Osteoblast (primary cell): Measurements from ENCODE around the gene RADIL. TPM values are rescaled to one million over a fixed set of nuclear protein-coding genes. Genes with fewer than 3 reads are reported as not detected.
A peak's percentile ranks its signal among the peaks of the same experiment; 100 is the strongest.

ENCODE experiments used
- DNase-seq: peaks from one replicate; pipeline ENCODE4 v3.0.0; 2011; ENCODE audit warnings: low spot score, mixed read lengths; ENCODE audit not compliant: insufficient read length; ENCODE audit errors: missing footprints
- H2AFZ ChIP-seq: 2 replicates; pipeline ENCODE4 v1.6.0; 2011; ENCODE audit warnings: mild to moderate bottlenecking, low read length
- H3K27ac ChIP-seq: 2 replicates; pipeline ENCODE4 v1.5.1; 2011; ENCODE audit warnings: mild to moderate bottlenecking, low read depth, low read length, moderate library complexity
- H3K27me3 ChIP-seq: 2 replicates; pipeline ENCODE4 v1.6.0; 2012; ENCODE audit warnings: mild to moderate bottlenecking, control low read depth, inconsistent platforms, low read length, moderate library complexity; ENCODE audit not compliant: insufficient read depth
- H3K36me3 ChIP-seq: 2 replicates; pipeline ENCODE4 v1.5.1; 2011; ENCODE audit warnings: mild to moderate bottlenecking, low read length, control low read depth, moderate library complexity; ENCODE audit not compliant: insufficient read depth
- H3K4me1 ChIP-seq: 2 replicates; pipeline ENCODE4 v1.5.1; 2011; ENCODE audit warnings: mild to moderate bottlenecking, low read length, control low read depth, moderate library complexity; ENCODE audit not compliant: insufficient read depth
- H3K4me2 ChIP-seq: 2 replicates; pipeline ENCODE4 v1.6.0; 2011; ENCODE audit warnings: mild to moderate bottlenecking, low read length; ENCODE audit not compliant: insufficient read depth
- H3K4me3 ChIP-seq: fragments of 200-600 bp; sonication (generic); 3 replicates; pipeline ENCODE4 v1.5.1; 2012; ENCODE audit warnings: mild to moderate bottlenecking, low read length, inconsistent platforms; ENCODE audit not compliant: insufficient read depth
- H3K79me2 ChIP-seq: 2 replicates; pipeline ENCODE4 v1.6.0; 2012; ENCODE audit warnings: mild to moderate bottlenecking, low read length, control low read depth, inconsistent platforms; ENCODE audit not compliant: insufficient read depth
- H3K9me3 ChIP-seq: 2 replicates; pipeline ENCODE4 v1.5.1; 2011; ENCODE audit warnings: low read depth, low read length, control low read depth
- H4K20me1 ChIP-seq: 2 replicates; pipeline ENCODE4 v1.6.0; 2012; ENCODE audit warnings: mild to moderate bottlenecking, low read length, control low read depth; ENCODE audit not compliant: insufficient read depth
- total RNA-seq: library from RNA; depleted of rRNA; stranded (reverse); fragments of >200 nt; gene quantifications from 2 replicates; pipeline ENCODE4 v1.2.3, GENCODE V29; 2012
- TF ChIP-seq, protein P1 (sequence below): IDR thresholded peaks from 2 replicates; pipeline ENCODE4 v1.5.1; 2011; ENCODE audit warnings: mild to moderate bottlenecking, low read depth, low read length, moderate library complexity; ENCODE audit errors: extremely low read depth

The RADIL gene
- total RNA-seq, 1 donor = 1.1 TPM

DNA sequence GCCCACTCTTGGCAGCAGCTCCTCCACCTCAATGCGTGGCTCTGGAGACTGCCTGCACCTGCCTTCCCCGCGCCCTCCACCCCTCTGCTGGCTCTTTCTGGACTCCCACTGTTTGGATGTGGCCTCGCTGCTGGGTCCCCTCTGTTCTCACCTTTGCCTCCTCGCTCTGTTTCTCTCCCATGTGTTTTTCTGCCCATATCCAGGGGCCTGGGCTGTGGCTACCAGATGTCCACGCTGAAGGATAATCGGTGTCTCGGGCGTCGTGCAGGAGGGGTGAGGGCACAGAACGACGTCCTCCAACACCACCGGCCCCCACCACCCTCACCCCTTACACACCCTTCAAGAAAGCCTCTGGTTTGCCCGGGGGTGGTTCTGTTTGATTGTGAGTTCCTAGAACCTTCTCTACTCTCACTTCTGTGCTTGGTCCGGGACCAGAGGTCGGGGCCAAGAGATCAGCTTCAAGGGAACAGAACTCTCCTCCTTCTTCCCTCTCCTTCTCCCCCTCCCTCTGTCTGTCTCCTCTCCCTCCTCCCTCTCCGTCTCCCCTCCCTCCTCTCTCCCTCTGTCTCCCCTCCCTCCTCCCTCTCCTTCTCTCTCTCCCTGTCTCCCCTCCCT lies 76.4 kb downstream of the RADIL start:
- TF ChIP-seq, protein P1, sequence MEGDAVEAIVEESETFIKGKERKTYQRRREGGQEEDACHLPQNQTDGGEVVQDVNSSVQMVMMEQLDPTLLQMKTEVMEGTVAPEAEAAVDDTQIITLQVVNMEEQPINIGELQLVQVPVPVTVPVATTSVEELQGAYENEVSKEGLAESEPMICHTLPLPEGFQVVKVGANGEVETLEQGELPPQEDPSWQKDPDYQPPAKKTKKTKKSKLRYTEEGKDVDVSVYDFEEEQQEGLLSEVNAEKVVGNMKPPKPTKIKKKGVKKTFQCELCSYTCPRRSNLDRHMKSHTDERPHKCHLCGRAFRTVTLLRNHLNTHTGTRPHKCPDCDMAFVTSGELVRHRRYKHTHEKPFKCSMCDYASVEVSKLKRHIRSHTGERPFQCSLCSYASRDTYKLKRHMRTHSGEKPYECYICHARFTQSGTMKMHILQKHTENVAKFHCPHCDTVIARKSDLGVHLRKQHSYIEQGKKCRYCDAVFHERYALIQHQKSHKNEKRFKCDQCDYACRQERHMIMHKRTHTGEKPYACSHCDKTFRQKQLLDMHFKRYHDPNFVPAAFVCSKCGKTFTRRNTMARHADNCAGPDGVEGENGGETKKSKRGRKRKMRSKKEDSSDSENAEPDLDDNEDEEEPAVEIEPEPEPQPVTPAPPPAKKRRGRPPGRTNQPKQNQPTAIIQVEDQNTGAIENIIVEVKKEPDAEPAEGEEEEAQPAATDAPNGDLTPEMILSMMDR = no peak
- H3K9me3 ChIP-seq = no peaks in the 10 kb centered on the region
- peaks cover 3% of the 10 kb centered on the region for H3K27me3 ChIP-seq
- no peaks in the 10 kb centered on the region for H3K4me1 ChIP-seq
- no peak for DNase-seq
- no peaks in the 10 kb centered on the region for H3K36me3 ChIP-seq
- H3K4me3 ChIP-seq = no peak overlapping the region
- H4K20me1 ChIP-seq = no peaks in the 10 kb centered on the region
- H2AFZ ChIP-seq = no peak overlapping the region
- H3K4me2 ChIP-seq = no peak overlapping the region
- no peaks in the 10 kb centered on the region for H3K79me2 ChIP-seq
- H3K27ac ChIP-seq = no peak overlapping the region

DNA sequence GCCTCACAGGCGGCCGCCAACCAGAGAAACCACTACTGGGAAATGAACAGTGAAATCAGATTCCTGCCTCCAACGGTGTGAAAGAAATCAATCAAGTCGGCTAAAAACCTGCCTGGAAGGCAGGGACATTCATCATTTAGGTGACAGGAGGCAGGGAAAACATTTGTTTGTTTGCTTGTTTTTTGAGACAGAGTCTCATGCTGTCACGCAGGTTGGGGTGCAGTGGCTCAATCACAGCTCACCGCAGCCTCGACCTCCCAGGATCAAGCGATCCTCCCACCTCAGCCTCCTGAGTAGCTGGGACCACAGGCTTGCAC lies 77.6 kb downstream of the RADIL start:
- DNase-seq = no peak
- no peaks in the 10 kb centered on the region for H3K79me2 ChIP-seq
- H3K36me3 ChIP-seq = no peaks in the 10 kb centered on the region
- no peaks in the 10 kb centered on the region for H3K4me1 ChIP-seq
- no peak overlapping the region for H3K27ac ChIP-seq
- no peaks in the 10 kb centered on the region for H4K20me1 ChIP-seq
- TF ChIP-seq, protein P1 = no peak
- H3K4me2 ChIP-seq = no peak overlapping the region
- H3K4me3 ChIP-seq = no peak overlapping the region
- peaks cover 3% of the 10 kb centered on the region for H3K27me3 ChIP-seq
- H3K9me3 ChIP-seq = no peaks in the 10 kb centered on the region
- H2AFZ ChIP-seq = no peak overlapping the region

DNA sequence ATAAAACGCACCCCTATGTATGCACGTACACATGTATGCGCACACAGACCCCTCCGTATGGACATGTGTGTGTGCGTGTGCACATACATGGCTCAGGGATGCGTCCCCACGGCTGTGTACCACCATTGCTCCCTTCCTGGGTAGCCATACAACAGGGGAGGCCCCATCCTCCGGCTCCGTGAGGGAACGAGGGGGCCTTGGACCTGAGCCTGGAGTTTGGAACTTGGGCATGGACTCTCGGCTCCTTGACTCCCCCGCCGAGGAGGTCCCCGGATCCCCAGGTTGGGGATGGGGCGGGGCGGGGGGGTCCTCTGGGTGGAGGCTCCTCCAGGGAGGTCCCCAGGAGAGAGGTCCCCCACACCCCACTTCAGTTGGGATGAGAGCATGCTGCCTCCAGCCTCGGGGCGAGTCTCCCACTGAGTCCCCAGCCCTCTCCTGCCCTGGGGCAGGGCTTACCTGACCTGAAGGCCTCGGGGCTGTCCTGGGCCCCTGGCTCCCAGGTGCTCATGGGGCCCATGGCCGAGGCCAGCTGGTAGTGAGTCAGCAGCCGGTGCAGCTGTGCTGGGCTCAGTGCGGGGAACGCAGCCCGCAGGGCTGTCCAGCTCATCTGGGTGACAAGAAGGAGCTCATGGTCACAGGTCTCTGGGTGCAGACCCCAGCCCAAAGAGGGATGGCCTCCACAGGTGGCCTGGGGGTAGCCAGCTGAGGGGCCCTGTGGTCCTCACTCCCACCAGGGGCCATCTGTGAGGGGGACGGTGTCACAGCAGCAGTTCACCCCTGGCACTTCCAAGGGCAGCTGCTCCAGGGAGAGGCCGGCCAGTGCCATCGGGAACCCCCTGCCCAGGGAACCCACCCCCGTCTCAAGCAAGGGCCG lies 78.2 kb downstream of the RADIL start:
- Histone ChIP-seq H3K9me3 (no peaks in the 10 kb centered on the region), H3K4me1 (no peaks in the 10 kb centered on the region), H4K20me1 (no peaks in the 10 kb centered on the region), H3K27me3 (peaks cover 3% of the 10 kb centered on the region), H2AFZ (no peak overlapping the region), H3K36me3 (no peaks in the 10 kb centered on the region), H3K4me3 (no peak overlapping the region), H3K79me2 (no peaks in the 10 kb centered on the region), H3K4me2 (no peak overlapping the region), H3K27ac (no peak overlapping the region)
- TF ChIP-seq, protein P1 = no peak
- DNase-seq = peak; percentile 90
